Measurements from ENCODE around the gene RAP1A.
A peak's percentile ranks its signal among the peaks of the same experiment; 100 is the strongest.

RAP1A gene

DNA sequence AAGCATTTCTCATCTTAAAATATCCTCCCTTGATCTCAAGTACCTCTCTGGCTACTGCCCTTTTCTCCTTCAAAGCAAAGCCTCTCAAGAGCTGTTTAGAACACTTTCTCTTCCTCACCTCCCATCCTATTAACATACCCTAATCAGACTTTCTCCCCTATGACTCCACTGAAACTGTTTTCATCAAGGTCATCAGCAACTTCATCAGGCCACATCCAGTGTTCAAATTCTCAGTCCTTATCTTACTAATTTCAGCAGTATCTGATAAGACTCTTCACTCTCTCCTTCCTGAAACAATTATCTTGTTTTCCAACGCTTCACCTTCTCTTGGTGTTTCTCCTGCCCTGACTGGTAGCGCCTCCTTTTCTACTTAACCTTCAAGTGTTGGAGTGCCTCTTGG, 1.5 kb upstream of the RAP1A start:
- no peak for DNase-seq (ENCODE audit: low read depth)
- Histone ChIP-seq H3K27me3 (replicated peaks; ENCODE audit: control insufficient read depth, insufficient read depth, low read length) (no peaks in the 10 kb centered on the region), H3K9me3 (ENCODE audit: control insufficient read depth, low read length) (no peaks in the 10 kb centered on the region), H3K4me3 (ENCODE audit: low read length) (no peak overlapping the region), H3K9ac (ENCODE audit: low read length) (no peak overlapping the region), H3K4me1 (ENCODE audit: control insufficient read depth, insufficient read depth, low read length) (peaks cover 25% of the 10 kb centered on the region), H3K36me3 (ENCODE audit: control insufficient read depth, insufficient read depth, low read length, severe bottlenecking) (no peaks in the 10 kb centered on the region)

DNA sequence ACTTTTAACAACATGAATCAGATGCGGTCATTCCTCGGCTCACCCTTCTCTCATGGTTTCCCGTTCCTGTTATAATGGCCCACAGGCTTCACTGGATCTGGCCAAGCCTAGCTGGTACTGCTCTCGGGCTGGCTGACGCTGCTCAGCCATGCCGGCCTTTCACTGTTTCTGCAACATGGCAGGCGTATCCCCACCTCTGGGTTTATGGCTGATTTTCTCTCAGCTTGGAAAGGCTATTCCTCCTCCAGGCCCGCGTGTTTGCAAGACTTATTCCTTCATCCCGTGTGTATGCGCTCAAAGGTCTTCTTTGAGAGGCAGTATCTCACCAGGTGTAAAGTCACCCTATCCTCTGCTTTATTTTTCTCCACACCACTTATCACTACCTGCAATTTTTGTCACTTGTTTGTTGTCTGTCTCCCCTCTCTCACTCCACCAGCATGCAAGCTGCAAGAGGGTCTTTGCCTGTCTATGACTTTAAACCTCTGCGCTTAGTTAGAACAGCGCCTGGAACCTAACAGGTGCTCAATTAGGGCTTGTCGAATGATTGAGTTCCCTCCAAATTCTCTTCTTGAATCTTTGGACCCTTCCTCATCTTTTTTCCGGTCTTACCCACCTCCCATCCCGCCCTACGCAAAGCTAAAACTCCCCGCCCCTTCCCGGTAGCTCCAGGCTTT, 491 bp upstream of the RAP1A start:
- H3K9ac ChIP-seq (ENCODE audit: low read length), result peak overlapping the region; percentile 82
- DNase-seq (ENCODE audit: low read depth), result no peak
- peaks cover 25% of the 10 kb centered on the region for H3K4me1 ChIP-seq (ENCODE audit: control insufficient read depth, insufficient read depth, low read length)
- H3K27me3 ChIP-seq (replicated peaks; ENCODE audit: control insufficient read depth, insufficient read depth, low read length), result no peaks in the 10 kb centered on the region
- peak overlapping the region; percentile 82 for H3K4me3 ChIP-seq (ENCODE audit: low read length)
- H3K9me3 ChIP-seq (ENCODE audit: control insufficient read depth, low read length), result no peaks in the 10 kb centered on the region
- H3K36me3 ChIP-seq (ENCODE audit: control insufficient read depth, insufficient read depth, low read length, severe bottlenecking), result no peaks in the 10 kb centered on the region

DNA sequence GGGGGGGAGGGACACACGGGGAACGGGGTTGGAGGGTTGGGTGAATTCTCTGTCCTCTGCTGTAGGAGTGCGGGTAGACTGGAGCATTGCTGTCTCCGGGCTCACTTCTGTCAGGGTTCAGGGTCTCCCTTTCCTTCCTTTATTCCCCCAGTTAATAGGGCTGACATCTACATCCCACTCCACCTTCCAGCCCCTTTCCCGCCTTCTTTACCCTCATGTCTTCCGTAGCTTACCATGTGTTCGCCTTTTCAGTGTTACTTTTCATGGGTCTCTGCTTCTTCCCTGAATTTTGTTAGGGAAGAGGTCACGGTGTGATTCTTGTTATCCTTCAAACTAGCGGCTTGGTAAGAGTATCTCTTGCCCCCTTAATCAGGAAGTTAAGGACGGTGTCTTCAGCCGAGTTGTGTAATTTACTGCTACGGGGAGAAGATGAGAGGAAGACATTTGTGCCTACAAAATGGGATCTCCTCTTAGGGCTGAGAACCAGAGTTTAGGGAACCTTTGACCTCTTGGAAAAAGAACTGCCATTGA, 917 bp downstream of the RAP1A start:
- DNase-seq (ENCODE audit: low read depth), result peak; percentile 39
- Histone ChIP-seq H3K4me1 (ENCODE audit: control insufficient read depth, insufficient read depth, low read length) (peaks cover 33% of the 10 kb centered on the region), H3K9ac (ENCODE audit: low read length) (peak overlapping the region; percentile 92), H3K9me3 (ENCODE audit: control insufficient read depth, low read length) (no peaks in the 10 kb centered on the region), H3K27me3 (replicated peaks; ENCODE audit: control insufficient read depth, insufficient read depth, low read length) (no peaks in the 10 kb centered on the region), H3K36me3 (ENCODE audit: control insufficient read depth, insufficient read depth, low read length, severe bottlenecking) (no peaks in the 10 kb centered on the region), H3K4me3 (ENCODE audit: low read length) (peak overlapping the region; percentile 95)

DNA sequence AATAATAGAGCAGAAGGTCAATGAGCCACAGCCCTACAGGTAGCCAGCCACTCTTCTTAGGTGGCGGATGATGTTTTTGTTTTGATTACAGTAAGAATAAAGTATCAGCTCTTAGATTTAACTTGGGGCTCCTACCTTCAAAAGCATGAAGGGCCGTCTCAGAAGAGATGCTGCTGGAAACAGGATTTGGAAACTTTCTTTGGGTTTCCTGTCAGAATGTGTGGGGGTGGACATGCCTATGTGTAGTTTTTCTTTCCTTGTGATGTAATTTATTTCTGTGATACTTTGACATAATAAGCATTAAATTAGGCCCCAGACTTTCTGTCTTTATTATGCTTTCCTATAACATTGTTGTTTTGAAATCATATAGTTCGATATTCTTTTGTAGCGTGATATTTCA, 1.5 kb downstream of the RAP1A start:
- no peaks in the 10 kb centered on the region for H3K9me3 ChIP-seq (ENCODE audit: control insufficient read depth, low read length)
- H3K4me3 ChIP-seq (ENCODE audit: low read length), result peak overlapping the region; percentile 95
- DNase-seq (ENCODE audit: low read depth), result peak; percentile 60
- peaks cover 33% of the 10 kb centered on the region for H3K4me1 ChIP-seq (ENCODE audit: control insufficient read depth, insufficient read depth, low read length)
- peak overlapping the region; percentile 92 for H3K9ac ChIP-seq (ENCODE audit: low read length)
- no peaks in the 10 kb centered on the region for H3K27me3 ChIP-seq (replicated peaks; ENCODE audit: control insufficient read depth, insufficient read depth, low read length)
- H3K36me3 ChIP-seq (ENCODE audit: control insufficient read depth, insufficient read depth, low read length, severe bottlenecking), result no peaks in the 10 kb centered on the region

DNA sequence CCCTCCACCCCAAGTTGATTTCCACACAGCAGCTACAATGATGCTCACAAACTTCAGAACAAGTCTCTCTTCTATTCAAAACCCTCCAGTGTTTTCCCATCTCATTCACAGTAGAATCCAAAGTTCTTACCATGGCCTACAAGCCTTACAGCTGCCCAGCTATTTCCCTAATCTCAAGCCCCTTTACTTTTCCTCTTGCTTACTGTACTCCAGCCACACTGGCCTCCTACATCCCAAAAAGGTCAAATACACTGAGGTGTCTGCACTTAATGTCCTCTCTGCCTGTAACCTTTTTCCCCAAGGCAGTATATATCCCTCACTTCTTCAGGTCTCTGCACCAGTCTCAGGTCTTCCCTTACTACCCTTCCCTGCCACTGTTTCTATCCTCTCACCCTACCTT, 2.6 kb downstream of the RAP1A start:
- Histone ChIP-seq H3K4me1 (ENCODE audit: control insufficient read depth, insufficient read depth, low read length) (peaks cover 37% of the 10 kb centered on the region), H3K4me3 (ENCODE audit: low read length) (peak overlapping the region; percentile 95), H3K9me3 (ENCODE audit: control insufficient read depth, low read length) (no peaks in the 10 kb centered on the region), H3K9ac (ENCODE audit: low read length) (no peak overlapping the region), H3K36me3 (ENCODE audit: control insufficient read depth, insufficient read depth, low read length, severe bottlenecking) (no peaks in the 10 kb centered on the region), H3K27me3 (replicated peaks; ENCODE audit: control insufficient read depth, insufficient read depth, low read length) (no peaks in the 10 kb centered on the region)
- DNase-seq (ENCODE audit: low read depth), result no peak

DNA sequence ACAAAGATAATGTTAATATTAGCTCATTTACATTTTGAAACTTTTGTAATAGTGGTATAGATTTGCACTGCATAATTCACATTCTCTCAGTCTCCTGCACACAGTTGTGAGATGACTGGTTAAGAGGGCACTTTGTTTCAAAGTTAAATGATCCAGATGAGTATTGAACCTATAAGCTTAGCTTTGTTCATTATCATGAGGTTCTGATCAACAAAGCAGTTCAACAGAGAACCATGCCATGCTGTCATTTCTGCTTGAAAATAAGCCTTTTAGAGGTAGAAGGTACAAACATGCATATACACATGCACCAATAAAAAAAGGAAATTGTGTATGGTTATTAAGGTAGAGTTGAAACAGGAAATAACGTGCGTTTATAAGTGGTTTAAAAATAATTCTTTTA, 4.8 kb downstream of the RAP1A start:
- H3K27me3 ChIP-seq (replicated peaks; ENCODE audit: control insufficient read depth, insufficient read depth, low read length), result no peaks in the 10 kb centered on the region

DNA sequence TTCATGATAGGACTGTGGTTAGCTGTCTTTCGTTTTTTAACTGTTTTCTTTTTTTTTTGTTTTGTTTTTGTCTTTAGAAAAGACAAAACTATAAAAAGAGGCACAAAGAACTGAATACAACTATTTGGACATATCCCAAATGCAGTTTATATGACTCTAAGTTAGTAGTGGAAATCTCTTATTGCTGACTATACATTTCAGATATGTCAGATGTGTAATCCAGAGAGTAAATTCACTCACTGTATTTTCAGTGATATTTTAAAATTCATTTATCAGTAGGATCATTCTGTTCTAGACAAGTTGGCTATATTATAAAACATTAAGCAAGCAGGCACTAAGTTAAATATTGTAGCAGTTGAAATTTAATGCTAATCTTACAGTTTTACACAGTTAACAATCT, 5.7 kb downstream of the RAP1A start:
- H3K4me1 ChIP-seq (ENCODE audit: control insufficient read depth, insufficient read depth, low read length), result peaks cover 31% of the 10 kb centered on the region
- no peaks in the 10 kb centered on the region for H3K27me3 ChIP-seq (replicated peaks; ENCODE audit: control insufficient read depth, insufficient read depth, low read length)
- no peak for DNase-seq (ENCODE audit: low read depth)
- H3K9me3 ChIP-seq (ENCODE audit: control insufficient read depth, low read length), result no peaks in the 10 kb centered on the region
- no peak overlapping the region for H3K9ac ChIP-seq (ENCODE audit: low read length)
- no peaks in the 10 kb centered on the region for H3K36me3 ChIP-seq (ENCODE audit: control insufficient read depth, insufficient read depth, low read length, severe bottlenecking)
- no peak overlapping the region for H3K4me3 ChIP-seq (ENCODE audit: low read length)

More for the DNA sequence above, 4.8 kb downstream of the RAP1A start:
- H3K36me3 ChIP-seq (ENCODE audit: control insufficient read depth, insufficient read depth, low read length, severe bottlenecking), result no peaks in the 10 kb centered on the region
- no peak overlapping the region for H3K9ac ChIP-seq (ENCODE audit: low read length)
- no peaks in the 10 kb centered on the region for H3K9me3 ChIP-seq (ENCODE audit: control insufficient read depth, low read length)
- H3K4me1 ChIP-seq (ENCODE audit: control insufficient read depth, insufficient read depth, low read length), result peaks cover 31% of the 10 kb centered on the region
- H3K4me3 ChIP-seq (ENCODE audit: low read length), result no peak overlapping the region
- no peak for DNase-seq (ENCODE audit: low read depth)

DNA sequence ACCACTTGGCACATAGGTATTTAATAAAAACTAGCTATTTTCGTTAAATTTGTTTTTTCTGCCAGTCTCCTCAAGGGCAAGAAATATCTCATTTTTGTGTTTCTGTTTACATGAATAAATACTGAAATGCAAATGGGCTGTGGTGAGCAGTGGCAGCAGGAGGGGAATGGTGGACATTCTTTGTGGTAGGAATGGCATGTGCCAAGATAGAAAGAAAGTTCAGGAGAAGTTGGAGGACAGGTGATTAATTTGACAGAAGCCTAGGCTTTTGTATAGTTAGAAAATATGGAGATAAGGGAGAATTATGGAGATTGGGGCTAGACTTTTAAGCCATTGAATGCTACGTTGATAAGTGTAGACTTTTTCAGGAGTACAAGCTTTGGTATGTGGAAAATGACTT, 8.6 kb downstream of the RAP1A start:
- H3K4me3 ChIP-seq (ENCODE audit: low read length), result no peak overlapping the region
- DNase-seq (ENCODE audit: low read depth), result no peak
- no peak overlapping the region for H3K9ac ChIP-seq (ENCODE audit: low read length)
- H3K9me3 ChIP-seq (ENCODE audit: control insufficient read depth, low read length), result no peaks in the 10 kb centered on the region
- H3K27me3 ChIP-seq (replicated peaks; ENCODE audit: control insufficient read depth, insufficient read depth, low read length), result no peaks in the 10 kb centered on the region
- peaks cover 12% of the 10 kb centered on the region for H3K4me1 ChIP-seq (ENCODE audit: control insufficient read depth, insufficient read depth, low read length)
- no peaks in the 10 kb centered on the region for H3K36me3 ChIP-seq (ENCODE audit: control insufficient read depth, insufficient read depth, low read length, severe bottlenecking)

DNA sequence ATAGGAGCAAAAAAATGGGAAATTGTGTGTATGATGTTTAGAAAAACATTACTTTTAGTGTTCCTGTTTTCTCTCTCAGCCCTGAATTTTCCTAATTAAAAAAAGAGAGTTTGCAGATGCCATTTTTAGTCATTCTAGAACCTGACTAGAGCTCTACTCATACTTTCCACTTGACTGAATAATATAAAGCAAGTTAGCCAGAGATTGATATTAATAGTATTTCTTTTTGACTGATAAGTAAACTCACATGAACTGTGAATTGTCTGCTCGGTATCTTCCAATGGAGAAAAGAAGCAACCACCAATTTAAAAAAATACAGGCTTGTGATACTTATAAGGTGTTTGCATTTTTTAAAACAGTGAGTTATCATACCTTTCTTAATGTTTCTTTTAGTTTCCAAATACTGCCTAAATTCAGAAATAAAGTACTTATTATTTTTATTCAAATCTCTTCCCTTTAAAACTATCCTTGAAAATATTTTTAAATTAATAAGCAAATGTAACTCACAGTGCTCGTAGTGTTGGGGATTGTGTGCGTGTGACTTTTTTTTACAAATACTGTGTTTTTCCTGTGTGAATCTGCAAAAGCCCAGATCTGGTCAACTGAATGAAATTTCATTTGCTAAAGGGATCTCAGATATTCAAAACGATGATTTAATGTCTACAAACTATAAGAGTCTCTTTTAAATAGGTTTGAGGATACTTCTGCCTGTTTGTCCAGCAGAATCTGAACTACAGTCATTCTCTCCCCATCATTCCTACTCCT, 9.8 kb downstream of the RAP1A start:
- Histone ChIP-seq H3K27me3 (replicated peaks; ENCODE audit: control insufficient read depth, insufficient read depth, low read length) (no peaks in the 10 kb centered on the region), H3K9ac (ENCODE audit: low read length) (no peak overlapping the region), H3K4me1 (ENCODE audit: control insufficient read depth, insufficient read depth, low read length) (peaks cover 12% of the 10 kb centered on the region), H3K4me3 (ENCODE audit: low read length) (no peak overlapping the region), H3K9me3 (ENCODE audit: control insufficient read depth, low read length) (no peaks in the 10 kb centered on the region), H3K36me3 (ENCODE audit: control insufficient read depth, insufficient read depth, low read length, severe bottlenecking) (no peaks in the 10 kb centered on the region)
- no peak for DNase-seq (ENCODE audit: low read depth)

DNA sequence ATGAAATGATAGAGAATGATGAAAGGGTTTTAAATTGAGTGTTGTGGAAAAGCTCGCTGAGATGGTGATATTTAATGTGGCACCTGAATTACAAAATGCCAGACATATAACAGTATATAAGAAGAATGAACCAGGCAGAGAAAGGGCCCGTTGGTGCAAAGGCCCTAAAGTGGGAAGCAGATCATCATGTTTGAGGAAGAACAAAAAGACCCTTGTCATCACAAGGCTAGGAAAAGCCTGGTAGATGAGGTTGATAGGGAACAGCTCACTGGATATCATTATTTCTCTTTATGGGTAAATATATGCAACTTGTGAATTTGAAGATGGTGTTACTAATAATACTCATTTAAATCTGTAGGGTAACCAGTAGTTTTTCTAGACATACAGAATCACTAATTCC, 11.0 kb downstream of the RAP1A start:
- Histone ChIP-seq H3K4me1 (ENCODE audit: control insufficient read depth, insufficient read depth, low read length) (peaks cover 4% of the 10 kb centered on the region), H3K4me3 (ENCODE audit: low read length) (no peak overlapping the region), H3K27me3 (replicated peaks; ENCODE audit: control insufficient read depth, insufficient read depth, low read length) (no peaks in the 10 kb centered on the region), H3K9ac (ENCODE audit: low read length) (no peak overlapping the region), H3K36me3 (ENCODE audit: control insufficient read depth, insufficient read depth, low read length, severe bottlenecking) (no peaks in the 10 kb centered on the region), H3K9me3 (ENCODE audit: control insufficient read depth, low read length) (no peaks in the 10 kb centered on the region)
- DNase-seq (ENCODE audit: low read depth), result no peak

DNA sequence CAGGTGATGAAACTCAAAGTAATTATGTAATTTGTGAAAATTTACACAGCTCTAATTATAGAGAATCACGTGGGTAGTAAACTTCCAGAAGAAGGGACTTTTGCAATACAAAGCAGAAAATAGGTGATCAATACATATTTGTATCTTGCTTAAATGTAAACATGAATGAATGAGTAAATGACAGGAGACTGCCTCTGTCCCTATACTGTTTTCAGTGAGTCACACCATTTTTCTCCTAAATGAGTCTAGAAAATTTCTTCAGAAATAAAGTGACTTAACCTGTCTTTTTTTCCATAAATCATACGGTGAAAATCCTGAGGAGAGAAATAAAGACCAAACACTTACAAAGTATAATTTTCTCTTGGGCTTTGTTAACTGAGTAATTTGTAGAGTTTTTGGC, 11.9 kb downstream of the RAP1A start:
- H3K36me3 ChIP-seq (ENCODE audit: control insufficient read depth, insufficient read depth, low read length, severe bottlenecking), result no peaks in the 10 kb centered on the region
- H3K9ac ChIP-seq (ENCODE audit: low read length), result no peak overlapping the region
- H3K4me1 ChIP-seq (ENCODE audit: control insufficient read depth, insufficient read depth, low read length), result peaks cover 3% of the 10 kb centered on the region
- no peak for DNase-seq (ENCODE audit: low read depth)
- no peaks in the 10 kb centered on the region for H3K27me3 ChIP-seq (replicated peaks; ENCODE audit: control insufficient read depth, insufficient read depth, low read length)
- H3K9me3 ChIP-seq (ENCODE audit: control insufficient read depth, low read length), result no peaks in the 10 kb centered on the region
- H3K4me3 ChIP-seq (ENCODE audit: low read length), result no peak overlapping the region

Data from adipocyte (in vitro differentiated cells).